ENCODE data around the gene ZRANB3. TPM values are rescaled to one million over a fixed set of nuclear protein-coding genes. Genes with fewer than 3 reads are reported as not detected.

Gene ZRANB3
- total RNA-seq, 1 donor from 2014 or later: 8.5 TPM

DNA sequence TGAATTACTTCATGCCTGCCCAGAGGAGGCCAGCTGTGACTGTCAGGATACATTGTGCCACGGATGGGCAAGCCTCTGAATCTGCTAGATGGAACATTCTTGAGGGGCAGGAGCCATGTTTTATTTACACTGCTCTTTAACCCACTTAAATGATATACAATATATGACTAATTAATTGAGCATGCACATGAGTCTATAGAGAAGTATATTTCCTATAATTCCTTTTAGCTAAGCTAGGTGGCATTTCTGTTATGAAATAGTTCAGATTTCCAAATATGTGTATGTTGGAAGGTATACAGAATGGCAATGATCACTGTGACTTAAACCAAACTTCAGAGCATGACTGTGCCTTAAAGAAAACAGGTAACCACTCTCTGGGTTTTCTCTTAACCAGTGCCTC is 347.2 kb downstream of the ZRANB3 start:
- Histone ChIP-seq H3K36me3 (ENCODE audit: control insufficient read depth, insufficient read depth, low read length) (no peaks in the 10 kb centered on the region), H3K4me3 (ENCODE audit: low read depth, low read length) (no peak overlapping the region), H3K27me3 (ENCODE audit: control insufficient read depth, insufficient read depth, low read length) (no peaks in the 10 kb centered on the region)
- DNase-seq (ENCODE audit: low read depth): no peak
- TF ChIP-seq, protein P1, sequence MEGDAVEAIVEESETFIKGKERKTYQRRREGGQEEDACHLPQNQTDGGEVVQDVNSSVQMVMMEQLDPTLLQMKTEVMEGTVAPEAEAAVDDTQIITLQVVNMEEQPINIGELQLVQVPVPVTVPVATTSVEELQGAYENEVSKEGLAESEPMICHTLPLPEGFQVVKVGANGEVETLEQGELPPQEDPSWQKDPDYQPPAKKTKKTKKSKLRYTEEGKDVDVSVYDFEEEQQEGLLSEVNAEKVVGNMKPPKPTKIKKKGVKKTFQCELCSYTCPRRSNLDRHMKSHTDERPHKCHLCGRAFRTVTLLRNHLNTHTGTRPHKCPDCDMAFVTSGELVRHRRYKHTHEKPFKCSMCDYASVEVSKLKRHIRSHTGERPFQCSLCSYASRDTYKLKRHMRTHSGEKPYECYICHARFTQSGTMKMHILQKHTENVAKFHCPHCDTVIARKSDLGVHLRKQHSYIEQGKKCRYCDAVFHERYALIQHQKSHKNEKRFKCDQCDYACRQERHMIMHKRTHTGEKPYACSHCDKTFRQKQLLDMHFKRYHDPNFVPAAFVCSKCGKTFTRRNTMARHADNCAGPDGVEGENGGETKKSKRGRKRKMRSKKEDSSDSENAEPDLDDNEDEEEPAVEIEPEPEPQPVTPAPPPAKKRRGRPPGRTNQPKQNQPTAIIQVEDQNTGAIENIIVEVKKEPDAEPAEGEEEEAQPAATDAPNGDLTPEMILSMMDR (IDR thresholded peaks at IDR 0.05; ENCODE audit: insufficient read depth, low read length, poor library complexity, severe bottlenecking): no peak

DNA sequence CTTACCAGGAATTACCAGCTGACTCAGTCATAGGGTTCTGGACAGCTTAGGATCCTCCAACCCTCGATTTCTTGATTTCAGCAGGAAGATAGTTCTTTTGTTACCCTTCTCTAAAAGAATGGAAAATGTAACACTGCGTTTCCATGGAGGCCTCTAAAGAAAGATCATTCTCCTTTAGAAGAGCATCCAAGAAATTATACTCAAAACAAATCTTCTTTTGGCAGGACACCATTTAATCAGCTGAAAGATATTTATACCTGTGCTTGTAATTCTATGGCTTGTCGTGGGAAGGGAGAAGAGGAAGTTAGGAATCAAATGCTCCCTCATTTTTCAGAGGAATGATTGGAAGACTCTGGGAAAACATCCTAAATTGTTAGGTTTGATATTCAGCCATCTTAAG is 348.4 kb downstream of the ZRANB3 start:
- no peak overlapping the region for H3K4me3 ChIP-seq (ENCODE audit: low read depth, low read length)
- TF ChIP-seq, protein P1 (IDR thresholded peaks at IDR 0.05; ENCODE audit: insufficient read depth, low read length, poor library complexity, severe bottlenecking): no peak
- no peaks in the 10 kb centered on the region for H3K36me3 ChIP-seq (ENCODE audit: control insufficient read depth, insufficient read depth, low read length)
- no peak for DNase-seq (ENCODE audit: low read depth)
- no peaks in the 10 kb centered on the region for H3K27me3 ChIP-seq (ENCODE audit: control insufficient read depth, insufficient read depth, low read length)

DNA sequence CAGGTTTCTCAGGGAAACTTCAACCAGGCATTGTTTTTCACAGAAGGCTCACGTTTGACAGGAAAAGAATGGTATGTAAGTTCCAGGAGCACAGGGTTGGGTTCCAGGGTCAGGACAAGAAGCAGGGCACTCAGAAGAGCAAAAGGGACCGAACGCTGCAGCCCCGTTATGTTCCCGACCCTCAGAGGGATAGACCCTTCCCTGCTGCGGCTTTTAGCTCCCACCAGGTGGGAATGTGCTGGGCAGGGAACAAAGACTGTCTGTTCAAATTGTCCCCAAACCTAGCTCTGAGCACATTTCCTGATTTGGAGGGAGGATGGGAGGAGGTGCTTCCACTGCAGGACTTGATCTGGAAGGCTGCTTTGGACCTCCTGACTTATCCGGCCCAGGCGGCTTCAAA is 348.8 kb downstream of the ZRANB3 start:
- DNase-seq (ENCODE audit: low read depth): no peak
- Histone ChIP-seq H3K36me3 (ENCODE audit: control insufficient read depth, insufficient read depth, low read length) (no peaks in the 10 kb centered on the region), H3K4me3 (ENCODE audit: low read depth, low read length) (no peak overlapping the region), H3K27me3 (ENCODE audit: control insufficient read depth, insufficient read depth, low read length) (no peaks in the 10 kb centered on the region)
- TF ChIP-seq, protein P1 (IDR thresholded peaks at IDR 0.05; ENCODE audit: insufficient read depth, low read length, poor library complexity, severe bottlenecking): no peak

DNA sequence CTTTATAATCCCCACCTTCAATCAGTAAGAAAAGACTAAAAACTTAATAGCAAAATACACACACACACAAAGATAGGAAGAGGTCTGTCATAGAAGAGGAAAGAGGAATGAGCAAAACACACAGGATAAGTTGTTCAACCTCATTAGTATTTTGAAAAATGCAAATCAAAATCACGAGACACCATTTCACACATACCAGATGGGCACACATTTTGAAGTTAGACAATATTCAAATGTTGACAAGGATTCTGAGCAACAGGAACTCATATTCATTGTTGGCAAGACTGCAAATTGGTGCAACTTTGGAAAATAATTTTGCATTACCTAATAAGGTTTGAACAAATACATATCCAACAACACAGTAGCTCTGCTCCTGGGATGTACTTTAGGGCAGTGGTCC is 351.3 kb downstream of the ZRANB3 start:
- H3K4me3 ChIP-seq (ENCODE audit: low read depth, low read length): no peak overlapping the region
- H3K36me3 ChIP-seq (ENCODE audit: control insufficient read depth, insufficient read depth, low read length): no peaks in the 10 kb centered on the region
- TF ChIP-seq, protein P1 (IDR thresholded peaks at IDR 0.05; ENCODE audit: insufficient read depth, low read length, poor library complexity, severe bottlenecking): no peak
- no peaks in the 10 kb centered on the region for H3K27me3 ChIP-seq (ENCODE audit: control insufficient read depth, insufficient read depth, low read length)
- DNase-seq (ENCODE audit: low read depth): no peak

DNA sequence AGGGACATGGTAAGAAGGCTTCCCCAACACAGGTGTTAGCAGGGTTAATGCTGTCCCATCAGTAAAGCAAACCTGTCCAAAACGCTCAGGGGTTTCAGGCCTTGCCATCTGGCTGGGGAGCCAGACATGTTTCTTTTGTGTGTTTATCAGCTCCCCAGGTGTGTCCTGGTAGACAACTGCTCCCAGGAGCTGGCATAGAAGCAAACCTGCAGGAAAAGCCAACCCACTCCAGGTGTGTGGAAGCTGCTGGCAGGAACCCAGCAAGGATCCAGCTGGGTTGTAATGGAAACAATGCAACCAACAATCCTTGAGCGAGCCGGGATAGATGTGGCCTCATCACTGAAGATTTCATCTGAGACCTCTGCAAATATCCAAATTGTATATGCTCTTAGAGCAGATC is 355.8 kb downstream of the ZRANB3 start:
- no peak for DNase-seq (ENCODE audit: low read depth)
- Histone ChIP-seq H3K36me3 (ENCODE audit: control insufficient read depth, insufficient read depth, low read length) (no peaks in the 10 kb centered on the region), H3K27me3 (ENCODE audit: control insufficient read depth, insufficient read depth, low read length) (no peaks in the 10 kb centered on the region), H3K4me3 (ENCODE audit: low read depth, low read length) (no peak overlapping the region)
- TF ChIP-seq, protein P1 (IDR thresholded peaks at IDR 0.05; ENCODE audit: insufficient read depth, low read length, poor library complexity, severe bottlenecking): no peak

DNA sequence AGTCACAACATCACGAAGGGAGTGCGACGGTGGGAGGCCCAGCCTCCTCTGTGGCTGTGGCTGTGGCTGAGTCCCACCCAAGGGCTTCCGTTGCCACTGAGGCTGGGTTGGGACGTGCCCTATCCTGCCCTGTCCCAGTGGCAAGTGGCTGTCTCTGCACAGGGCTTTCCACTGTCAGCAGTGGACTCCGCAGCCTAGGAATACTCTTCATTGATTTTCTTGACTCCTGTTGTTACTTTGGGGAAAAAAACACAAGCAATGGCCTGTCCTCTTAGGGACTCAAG is 356.3 kb downstream of the ZRANB3 start:
- DNase-seq (ENCODE audit: low read depth): no peak
- TF ChIP-seq, protein P1 (IDR thresholded peaks at IDR 0.05; ENCODE audit: insufficient read depth, low read length, poor library complexity, severe bottlenecking): no peak
- no peaks in the 10 kb centered on the region for H3K36me3 ChIP-seq (ENCODE audit: control insufficient read depth, insufficient read depth, low read length)
- H3K27me3 ChIP-seq (ENCODE audit: control insufficient read depth, insufficient read depth, low read length): no peaks in the 10 kb centered on the region
- no peak overlapping the region for H3K4me3 ChIP-seq (ENCODE audit: low read depth, low read length)
